Aorta (tissue), 5 donors: ENCODE data around the gene TET3. TPM values are rescaled to one million over a fixed set of nuclear protein-coding genes. Genes with fewer than 3 reads are reported as not detected.

ENCODE experiments used
- ATAC-seq: fragments of 200-7000 bp; cut with Tn5 transposase; one replicate; pipeline ENCODE4 v1.9.1; 2022; ENCODE audit warnings: moderate library complexity; ENCODE audit not compliant: low FRiP score
- DNase-seq, 2 donors: peaks; one replicate each; pipeline ENCODE4 v3.0.0-alpha.2; 2020
- H3K27ac ChIP-seq, 2 donors: one replicate each; pipeline ENCODE4 v1.5.1; 2013; ENCODE audit warnings: low read length in 2 of 2, mild to moderate bottlenecking in 2 of 2, moderate library complexity in 2 of 2, control low read depth in 1 of 2, inconsistent platforms in 1 of 2, low read depth in 1 of 2
- H3K27me3 ChIP-seq, 2 donors: one replicate each; pipeline ENCODE4 v1.6.1; 2013; ENCODE audit warnings: control low read depth in 1 of 2, low read length in 1 of 2, mild to moderate bottlenecking in 1 of 2, moderate library complexity in 1 of 2; ENCODE audit not compliant: insufficient read depth in 2 of 2, control insufficient read depth in 1 of 2
- H3K36me3 ChIP-seq, 2 donors: one replicate each; pipeline ENCODE4 v1.6.1; 2013; ENCODE audit warnings: control low read depth in 1 of 2, low read length in 1 of 2, mild to moderate bottlenecking in 1 of 2; ENCODE audit not compliant: insufficient read depth in 2 of 2, control insufficient read depth in 1 of 2
- H3K4me1 ChIP-seq, 2 donors: one replicate each; pipeline ENCODE4 v1.6.1; 2013; ENCODE audit warnings: low read length in 2 of 2, control low read depth in 1 of 2, mild to moderate bottlenecking in 1 of 2, moderate library complexity in 1 of 2; ENCODE audit not compliant: insufficient read depth in 2 of 2, control insufficient read depth in 1 of 2
- H3K4me3 ChIP-seq, 2 donors: one replicate each; pipeline ENCODE4 v1.5.1; 2013; ENCODE audit warnings: low read length in 2 of 2, control low read depth in 1 of 2, mild to moderate bottlenecking in 1 of 2
- H3K9me3 ChIP-seq: one replicate; pipeline ENCODE4 v1.6.1; 2013; ENCODE audit warnings: mild to moderate bottlenecking, low read length; ENCODE audit not compliant: control insufficient read depth
- WGBS, 2 donors: extraction: QIAGEN DNeasy Blood & Tissue Kit; methylation state at CpG; one replicate each; pipeline ENCODE4 v1.1.7; 2013; 5-methylcytosine and 5-hydroxymethylcytosine counted together
- intact Hi-C, 2 donors: fragments of 100-400 bp; cut with DNase I; formaldehyde crosslinking; loops; one replicate each; pipeline versions ENCODE4 v1.14.2 to v1.15.0; 2022
- polyA plus RNA-seq, 2 donors: library from polyadenylated mRNA; stranded (reverse); fragments of 200-250 nt; gene quantifications; one replicate each; pipeline ENCODE4 v1.2.3, GENCODE V29; 2013
- total RNA-seq, 2 donors: library from RNA; stranded (reverse); fragmentation: NEBNext Ultra II Directional; extraction: Animal tissue kit (Norgen Biotek cat#: 25700); gene quantifications; one replicate each; pipeline ENCODE4 v1.2.1, GENCODE V29; 2021
- donor health status: healthy with polysubstance abuse.
- donor health status: Bipolar disorder and iron deficiency.
- donor health status: DM: no; HTN: no; CAD: no.
- donor health status: DM: no; HTN: no; CAD: no.
- donor health status: DM: yes; HTN: yes; CAD: no.

TET3 gene
- total and polyA plus RNA-seq, 4 donors, result 1.0 to 12.1 (median 5.7) TPM

GRCh38 chr2:73961823-73962615 lies 22.7 kb upstream of the TET3 start:
- ATAC-seq (no peak), DNase-seq (no peak)
- H3K27me3 ChIP-seq, result no peaks in the 10 kb centered on the region
- H3K4me3 ChIP-seq, result no peak overlapping the region
- H3K4me1 ChIP-seq, result no peaks in the 10 kb centered on the region
- H3K27ac ChIP-seq, result no peak overlapping the region
- WGBS, 2 donors, result 89 to 92% methylated on average over 12 of the region's 12 CpGs
- peaks cover 2% of the 10 kb centered on the region in 2 donors for H3K36me3 ChIP-seq
- intact Hi-C loops, result no loop called here
- no peaks in the 10 kb centered on the region for H3K9me3 ChIP-seq

GRCh38 chr2:73962798-73963197 lies 21.9 kb upstream of the TET3 start:
- Histone ChIP-seq H3K4me1 (no peaks in the 10 kb centered on the region), H3K4me3 (no peak overlapping the region), H3K27ac (no peak overlapping the region), H3K9me3 (no peaks in the 10 kb centered on the region), H3K36me3 (peaks cover 2% of the 10 kb centered on the region in 2 donors), H3K27me3 (no peaks in the 10 kb centered on the region)
- ATAC-seq (no peak), DNase-seq (no peak)
- intact Hi-C loops, result no loop called here
- WGBS, 2 donors, result 74 to 90% methylated on average over 5 of the region's 5 CpGs

- intact Hi-C loops, result no loop called here
- DNase-seq (no peak), ATAC-seq (no peak)
- Histone ChIP-seq H3K27me3 (no peaks in the 10 kb centered on the region), H3K36me3 (peaks cover 1 to 2% of the 10 kb centered on the region in 2 donors), H3K9me3 (no peaks in the 10 kb centered on the region), H3K27ac (no peak overlapping the region), H3K4me3 (no peak overlapping the region), H3K4me1 (no peaks in the 10 kb centered on the region)
- WGBS, 2 donors, result 36 to 39% methylated on average over 13 of the region's 13 CpGs
These were observed 21.2 kb upstream of the TET3 start for GRCh38 chr2:73963385-73964120.

GRCh38 chr2:73964223-73964622 lies 20.5 kb upstream of the TET3 start:
- peaks cover 0 to 2% of the 10 kb centered on the region in 2 donors for H3K36me3 ChIP-seq
- WGBS, 2 donors, result 88 to 96% methylated on average over 2 of the region's 2 CpGs
- H3K27ac ChIP-seq, result no peak overlapping the region
- H3K4me1 ChIP-seq, result no peaks in the 10 kb centered on the region
- H3K4me3 ChIP-seq, result no peak overlapping the region
- H3K27me3 ChIP-seq, result no peaks in the 10 kb centered on the region
- intact Hi-C loops, result no loop called here
- no peaks in the 10 kb centered on the region for H3K9me3 ChIP-seq
- no peak for ATAC-seq
- DNase-seq, result no peak

GRCh38 chr2:73965053-73965452 lies 19.7 kb upstream of the TET3 start:
- Histone ChIP-seq H3K36me3 (no peaks in the 10 kb centered on the region), H3K27ac (no peak overlapping the region), H3K4me3 (no peak overlapping the region), H3K4me1 (no peaks in the 10 kb centered on the region), H3K9me3 (no peaks in the 10 kb centered on the region), H3K27me3 (no peaks in the 10 kb centered on the region)
- intact Hi-C loops, result no loop called here
- WGBS, 2 donors, result 97% methylated on average over 3 of the region's 3 CpGs
- DNase-seq (no peak), ATAC-seq (no peak)

- Histone ChIP-seq H3K27ac (no peak overlapping the region), H3K4me3 (no peak overlapping the region), H3K9me3 (no peaks in the 10 kb centered on the region), H3K4me1 (no peaks in the 10 kb centered on the region), H3K36me3 (no peaks in the 10 kb centered on the region), H3K27me3 (no peaks in the 10 kb centered on the region)
- DNase-seq (no peak), ATAC-seq (no peak)
- WGBS, 2 donors, result 83 to 92% methylated on average over 8 of the region's 8 CpGs
- intact Hi-C loops, result no loop called here
These were observed 16.3 kb upstream of the TET3 start for GRCh38 chr2:73968357-73968937.

GRCh38 chr2:73969356-73969755 lies 15.4 kb upstream of the TET3 start:
- ATAC-seq, result no peak
- no peak for DNase-seq
- no peak overlapping the region for H3K27ac ChIP-seq
- WGBS, 2 donors, result 92 to 93% methylated on average over 4 of the region's 4 CpGs
- H3K9me3 ChIP-seq, result no peaks in the 10 kb centered on the region
- H3K4me1 ChIP-seq, result no peaks in the 10 kb centered on the region
- no peaks in the 10 kb centered on the region for H3K36me3 ChIP-seq
- H3K27me3 ChIP-seq, result no peaks in the 10 kb centered on the region
- intact Hi-C loops, result no loop called here
- no peak overlapping the region for H3K4me3 ChIP-seq

GRCh38 chr2:73970141-73970803 lies 14.4 kb upstream of the TET3 start:
- Histone ChIP-seq H3K27me3 (no peaks in the 10 kb centered on the region), H3K4me1 (no peaks in the 10 kb centered on the region)
- intact Hi-C loops, result no loop called here

More at GRCh38 chr2:73970141-73970803, 14.4 kb upstream of the TET3 start:
- H3K9me3 ChIP-seq, result no peaks in the 10 kb centered on the region
- 85 to 91% methylated on average over 6 of the region's 6 CpGs for WGBS, 2 donors
- DNase-seq, result no peak
- no peak overlapping the region for H3K4me3 ChIP-seq
- ATAC-seq, result peak; percentile 9
- H3K36me3 ChIP-seq, result no peaks in the 10 kb centered on the region
- peak overlapping the region in 1 of 2 donors; percentile 29 for H3K27ac ChIP-seq
